H1 (cell line): ENCODE data around the gene SLIT3. TPM values are rescaled to one million over a fixed set of nuclear protein-coding genes. Genes with fewer than 3 reads are reported as not detected.

Source experiments
- POLR2A ChIP-seq, 2 experiments: IDR thresholded peaks; 1 replicate in 1 of 2; 2 replicates in 1 of 2; pipeline ENCODE4 v1.6.1; 2011; ENCODE audit warnings: low read depth in 2 of 2, low read length in 2 of 2, mild to moderate bottlenecking in 2 of 2; ENCODE audit errors: control extremely low read depth in 1 of 2
- polyA plus RNA-seq, 7 experiments: library from polyadenylated mRNA; depleted of rRNA in 3 of 7; stranded (reverse) in 5 of 7; unstranded in 2 of 7; fragments of >200 nt in 5 of 7; fragments of 200-250 nt in 2 of 7; gene quantifications; 1 replicate in 5 of 7; 2 replicates in 1 of 7; 4 replicates in 1 of 7; pipeline versions ENCODE4 v1.2.1 to v1.2.3, GENCODE V29; 2011 to 2013; ENCODE audit warnings: missing spikeins in 2 of 7, mixed read lengths in 2 of 7
- total RNA-seq: library from RNA; stranded (reverse); fragmentation: NEBNext Ultra II Directional; extraction: Animal tissue kit (Norgen Biotek cat#: 25700); gene quantifications from 2 replicates; pipeline ENCODE4 v1.2.1, GENCODE V29; 2021

The SLIT3 gene
- total and polyA plus RNA-seq, 2 of the 8 experiments (the other 6 are each of a cell fraction or from before 2014, with no cell fraction given): 1.1 to 1.2 TPM

GRCh38 chr5:169101966-169102365, 199.0 kb downstream of the SLIT3 start (continued):
- no peak for TF ChIP-seq POLR2A (IDR thresholded peaks at IDR 0.05; ENCODE audit: control extremely low read depth in 1 of 2, low read depth in 2 of 2, low read length in 2 of 2)
